Globus pallidus (tissue), 1 donor: ENCODE measurements around the gene FMO2.

ENCODE experiments used
- DNase-seq: peaks from one replicate; pipeline ENCODE4 v3.0.0-alpha.2; 2015; ENCODE audit warnings: low spot score

FMO2 gene

GRCh38 chr1:171174560-171175294 lies 10.4 kb upstream of the FMO2 start:
- DNase-seq = no peak

- no peak for DNase-seq
Measured at GRCh38 chr1:171177261-171177660, 7.8 kb upstream of the FMO2 start.

GRCh38 chr1:171179318-171180227 lies 5.5 kb upstream of the FMO2 start:
- no peak for DNase-seq

GRCh38 chr1:171180670-171181069 lies 4.4 kb upstream of the FMO2 start:
- no peak for DNase-seq

- DNase-seq = peak; percentile 31
Measured at GRCh38 chr1:171188388-171189266, 3.5 kb downstream of the FMO2 start.

- DNase-seq = no peak
Measured at GRCh38 chr1:171191992-171192391, 6.9 kb downstream of the FMO2 start.

- no peak for DNase-seq
Measured at GRCh38 chr1:171195767-171196166, 10.7 kb downstream of the FMO2 start.

GRCh38 chr1:171196351-171196750 lies 11.3 kb downstream of the FMO2 start:
- DNase-seq = no peak

- no peak for DNase-seq
Measured at GRCh38 chr1:171198081-171198480, 13.0 kb downstream of the FMO2 start.

GRCh38 chr1:171204296-171204695 lies 19.2 kb downstream of the FMO2 start:
- no peak for DNase-seq

GRCh38 chr1:171206204-171206977 lies 21.3 kb downstream of the FMO2 start:
- DNase-seq = no peak

- DNase-seq = no peak
Measured at GRCh38 chr1:171206978-171207355, 21.9 kb downstream of the FMO2 start.

- no peak for DNase-seq
Measured at GRCh38 chr1:171207377-171207776, 22.3 kb downstream of the FMO2 start.

- DNase-seq = peak; percentile 13
Measured at GRCh38 chr1:171210355-171210754, 25.3 kb downstream of the FMO2 start.

GRCh38 chr1:171212607-171213351 lies 27.7 kb downstream of the FMO2 start:
- DNase-seq = peak; percentile 31

GRCh38 chr1:171213559-171214454 lies 28.7 kb downstream of the FMO2 start:
- no peak for DNase-seq

GRCh38 chr1:171217658-171218443 lies 32.8 kb downstream of the FMO2 start:
- no peak for DNase-seq

- no peak for DNase-seq
Measured at GRCh38 chr1:171218661-171219060, 33.6 kb downstream of the FMO2 start.
